ENCODE results near the gene BAIAP2L1.

Gene BAIAP2L1

DNA sequence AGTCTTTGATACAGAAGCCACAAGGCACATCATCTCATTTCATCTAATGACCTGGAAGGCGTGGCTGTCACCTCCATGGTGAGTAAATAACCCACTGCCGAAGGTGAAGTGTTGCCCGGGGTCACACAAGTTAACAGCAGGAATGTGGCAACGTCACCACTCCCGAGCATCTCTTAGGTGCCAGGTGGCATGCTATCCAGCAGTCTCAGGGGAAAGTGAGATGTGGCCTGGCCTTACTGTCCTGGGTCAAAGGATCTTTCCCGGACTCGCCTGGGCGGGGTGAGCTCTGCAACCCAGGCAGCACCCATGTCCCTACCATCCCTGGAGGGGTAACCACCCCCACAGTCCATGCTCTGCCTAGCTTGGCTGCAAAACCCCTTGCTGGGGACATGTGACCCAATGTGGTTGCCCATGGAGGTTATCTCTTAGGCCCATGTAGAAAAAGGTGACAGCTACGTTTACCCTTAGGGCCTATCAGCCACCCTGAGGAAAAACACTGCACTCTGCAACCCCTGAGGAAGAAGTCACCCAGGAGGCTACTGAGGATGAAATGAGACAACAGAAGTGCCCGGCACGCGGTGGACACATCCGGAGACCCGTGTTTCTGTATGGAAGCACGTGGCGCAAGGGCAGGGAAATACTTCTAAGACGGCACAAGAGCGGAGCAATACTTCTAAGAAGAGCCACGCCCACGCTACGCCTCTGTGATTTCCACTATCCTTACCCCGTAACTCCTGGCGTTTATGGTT, 52.0 kb downstream of the BAIAP2L1 start:
- TF ChIP-seq GATA2 (IDR thresholded peaks at IDR 0.05; ENCODE audit: low read depth, low read length) (no peak), GATA3 (IDR thresholded peaks at IDR 0.05; ENCODE audit: low read depth, low read length) (no peak)

DNA sequence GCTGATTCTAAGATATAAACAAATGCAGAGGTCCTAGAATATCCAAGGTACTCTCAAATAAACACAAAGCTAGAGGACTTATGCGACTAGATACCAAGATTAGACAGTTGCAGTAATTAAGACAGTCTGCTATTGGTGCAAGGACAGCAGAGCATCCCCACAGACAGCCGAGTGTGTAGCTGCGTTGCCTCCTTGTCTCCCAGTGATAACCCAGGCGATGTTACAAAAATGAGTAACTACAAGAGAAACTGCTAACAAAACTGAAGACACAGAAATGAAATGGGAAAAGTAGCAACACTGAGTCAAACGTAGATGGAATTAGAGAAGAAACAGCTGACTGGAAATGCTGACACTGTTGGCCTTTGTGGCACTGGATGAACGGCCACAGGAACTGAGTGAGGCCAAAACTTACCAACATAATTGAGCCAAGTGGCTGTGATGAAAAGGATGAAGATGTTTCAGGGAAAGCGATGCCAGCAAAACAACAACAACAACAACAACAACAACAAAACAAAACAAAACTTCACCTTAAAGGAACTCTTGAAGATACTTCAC, 54.3 kb downstream of the BAIAP2L1 start:
- TF ChIP-seq GATA2 (IDR thresholded peaks at IDR 0.05; ENCODE audit: low read depth, low read length) (no peak), GATA3 (IDR thresholded peaks at IDR 0.05; ENCODE audit: low read depth, low read length) (no peak)

DNA sequence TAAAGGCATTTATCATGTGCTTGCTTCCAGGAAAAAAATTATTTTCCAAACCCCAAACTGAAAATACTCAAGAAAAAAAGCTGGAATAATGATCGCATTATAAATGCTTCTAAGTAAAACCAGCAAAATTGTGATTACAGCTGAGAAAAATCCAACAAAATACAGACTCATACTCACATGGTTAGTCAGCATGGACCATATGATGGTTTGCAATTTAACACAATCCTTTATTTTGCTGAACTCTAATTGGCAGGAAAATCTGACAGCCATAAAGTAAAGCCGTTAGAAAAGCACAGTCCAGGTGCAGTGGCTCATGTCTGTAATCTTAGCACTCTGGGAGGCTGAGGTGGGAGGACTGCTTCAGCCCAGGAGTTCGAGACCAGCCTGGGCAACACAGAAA, 59.8 kb downstream of the BAIAP2L1 start:
- TF ChIP-seq GATA2 (IDR thresholded peaks at IDR 0.05; ENCODE audit: low read depth, low read length) (no peak), GATA3 (IDR thresholded peaks at IDR 0.05; ENCODE audit: low read depth, low read length) (no peak)

DNA sequence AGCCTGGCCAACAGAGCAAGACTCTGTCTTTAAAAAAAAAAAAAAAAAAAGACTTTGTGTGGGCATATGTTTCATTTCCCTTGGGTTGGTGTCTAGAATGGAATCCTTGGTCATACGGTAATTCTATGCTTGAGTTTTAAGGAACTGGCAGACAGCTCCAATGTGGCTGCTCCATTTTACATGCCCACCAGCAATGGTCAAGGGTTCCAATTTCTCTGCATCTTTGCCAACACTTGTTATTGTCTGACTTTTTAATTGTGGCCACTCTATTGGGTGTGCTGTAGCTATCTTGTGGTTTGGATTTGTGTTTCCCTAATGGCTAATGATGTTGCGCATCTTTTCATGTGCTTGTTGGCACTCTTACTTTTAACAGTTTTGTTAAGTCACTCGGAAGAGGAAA, 61.8 kb downstream of the BAIAP2L1 start:
- no peak for TF ChIP-seq GATA3 (IDR thresholded peaks at IDR 0.05; ENCODE audit: low read depth, low read length)
- no peak for TF ChIP-seq GATA2 (IDR thresholded peaks at IDR 0.05; ENCODE audit: low read depth, low read length)

DNA sequence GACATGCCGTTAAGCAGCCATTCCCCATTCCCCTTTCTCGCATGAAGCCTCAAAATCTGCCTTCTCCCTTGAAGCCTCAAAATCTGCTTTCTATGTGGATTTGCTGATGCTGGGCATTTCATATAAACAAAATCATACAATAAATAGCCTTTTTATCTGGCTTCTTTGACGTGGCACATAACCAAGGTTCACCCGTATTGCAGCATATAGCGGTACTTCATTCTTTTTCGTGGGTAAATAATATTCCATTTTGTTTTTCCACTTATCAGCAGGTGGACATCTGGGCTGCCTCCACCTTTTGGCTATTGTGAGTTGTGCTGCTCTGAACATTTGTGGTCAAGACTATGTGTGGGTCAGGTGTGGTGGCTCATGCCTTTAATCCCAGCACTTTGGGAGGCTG, 62.4 kb downstream of the BAIAP2L1 start:
- TF ChIP-seq GATA3 (IDR thresholded peaks at IDR 0.05; ENCODE audit: low read depth, low read length): no peak
- no peak for TF ChIP-seq GATA2 (IDR thresholded peaks at IDR 0.05; ENCODE audit: low read depth, low read length)

DNA sequence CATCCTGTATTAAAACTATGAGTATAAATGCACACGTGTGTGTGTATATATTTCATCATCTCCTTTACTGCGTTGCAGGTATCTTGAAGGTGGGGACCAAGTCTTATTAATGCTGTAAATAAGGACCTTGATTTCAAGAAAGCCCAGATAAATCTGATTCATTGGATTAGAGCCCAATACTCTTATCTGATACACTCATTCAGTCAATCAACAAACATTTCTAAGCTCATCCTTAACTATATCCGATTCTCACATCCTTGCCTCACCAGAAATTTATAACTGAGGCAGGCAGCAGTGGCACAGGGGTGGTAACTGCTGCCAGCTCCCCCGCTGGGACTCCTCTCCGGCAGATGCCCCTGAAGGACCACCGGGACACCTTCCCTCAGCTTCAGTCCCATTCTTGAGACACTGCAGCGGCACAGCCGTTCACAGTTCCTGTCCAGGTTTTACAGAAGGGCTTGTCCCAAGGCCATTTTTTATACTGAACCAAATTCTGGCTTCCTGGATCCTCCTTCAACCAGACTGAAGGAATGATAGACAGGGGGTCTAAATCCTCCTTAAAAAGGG, 65.4 kb downstream of the BAIAP2L1 start:
- no peak for TF ChIP-seq GATA2 (IDR thresholded peaks at IDR 0.05; ENCODE audit: low read depth, low read length)
- TF ChIP-seq GATA3 (IDR thresholded peaks at IDR 0.05; ENCODE audit: low read depth, low read length): no peak

DNA sequence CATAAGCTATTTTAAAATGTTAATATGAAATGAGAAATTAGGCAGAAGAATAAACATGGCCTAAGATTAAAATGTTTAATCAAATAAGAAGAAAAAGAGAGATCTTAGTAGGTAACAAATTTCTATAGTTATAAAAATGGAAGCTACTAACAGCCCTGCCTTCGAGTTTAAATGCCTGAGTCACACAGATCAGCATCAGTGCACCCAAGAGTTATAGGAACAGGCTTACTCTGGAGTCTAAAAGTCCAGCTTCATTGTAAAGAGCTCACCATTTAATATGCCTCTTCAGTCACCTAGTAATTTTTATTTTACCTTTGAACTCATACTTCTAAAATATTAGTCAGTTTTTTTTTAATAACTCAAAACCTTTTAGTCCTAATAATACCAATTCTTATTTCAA, 66.8 kb downstream of the BAIAP2L1 start:
- TF ChIP-seq GATA3 (IDR thresholded peaks at IDR 0.05; ENCODE audit: low read depth, low read length) (no peak), GATA2 (IDR thresholded peaks at IDR 0.05; ENCODE audit: low read depth, low read length) (no peak)

DNA sequence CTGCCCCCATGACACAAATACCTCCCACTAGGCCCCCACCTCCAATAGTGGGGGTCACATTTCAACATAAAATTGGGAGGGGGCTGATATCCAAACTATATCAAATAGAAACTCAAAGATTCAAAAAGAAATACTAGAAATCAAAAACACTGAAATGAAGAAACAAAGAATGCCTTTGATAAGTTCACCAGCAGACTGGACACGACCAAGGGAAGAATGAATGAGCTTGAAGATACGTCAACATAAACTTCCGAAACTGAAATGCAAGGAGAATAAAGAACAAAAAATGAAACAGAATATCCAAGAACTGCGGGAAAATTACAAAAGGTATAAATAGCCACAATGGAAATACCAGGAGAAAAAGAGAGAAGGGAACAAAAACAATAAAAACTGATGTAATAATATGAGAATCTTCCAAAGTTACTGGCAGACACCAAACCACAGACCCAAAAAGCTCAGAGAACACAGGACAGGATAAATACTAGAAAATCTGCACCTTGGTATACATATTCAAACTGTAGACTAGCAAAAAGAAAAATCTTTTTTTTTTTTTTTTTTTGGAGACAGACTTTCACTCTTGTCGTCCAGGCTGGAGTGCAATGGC, 69.9 kb downstream of the BAIAP2L1 start:
- TF ChIP-seq GATA2 (IDR thresholded peaks at IDR 0.05; ENCODE audit: low read depth, low read length) (no peak), GATA3 (IDR thresholded peaks at IDR 0.05; ENCODE audit: low read depth, low read length) (no peak)

DNA sequence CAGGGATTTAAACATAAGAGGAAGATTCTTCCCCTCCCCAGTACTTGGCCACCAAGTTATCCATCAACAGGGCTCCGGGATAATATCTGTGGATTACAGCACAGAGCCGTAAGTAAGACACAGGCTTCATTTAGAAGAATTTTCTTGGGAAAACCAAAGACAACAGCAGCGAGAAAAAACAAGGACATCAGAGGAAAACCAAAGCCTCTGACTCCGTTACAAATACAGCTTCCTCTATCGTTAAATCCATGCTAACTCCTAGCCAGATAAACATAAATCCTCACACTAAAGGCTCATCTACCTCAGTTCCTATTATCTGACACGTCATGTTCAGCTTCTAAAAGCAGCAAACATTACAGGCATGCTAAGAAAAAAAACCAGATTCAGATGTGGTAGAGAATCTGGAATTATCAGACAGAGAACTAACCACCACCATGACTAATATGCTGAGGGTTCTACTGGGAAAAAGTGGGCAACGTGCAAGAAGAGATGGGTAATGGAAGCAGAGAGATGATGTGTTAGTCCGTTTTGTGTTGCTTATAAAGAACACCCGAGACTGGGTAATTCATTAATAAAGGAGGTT, 71.0 kb downstream of the BAIAP2L1 start:
- TF ChIP-seq GATA2 (IDR thresholded peaks at IDR 0.05; ENCODE audit: low read depth, low read length) (no peak), GATA3 (IDR thresholded peaks at IDR 0.05; ENCODE audit: low read depth, low read length) (no peak)

DNA sequence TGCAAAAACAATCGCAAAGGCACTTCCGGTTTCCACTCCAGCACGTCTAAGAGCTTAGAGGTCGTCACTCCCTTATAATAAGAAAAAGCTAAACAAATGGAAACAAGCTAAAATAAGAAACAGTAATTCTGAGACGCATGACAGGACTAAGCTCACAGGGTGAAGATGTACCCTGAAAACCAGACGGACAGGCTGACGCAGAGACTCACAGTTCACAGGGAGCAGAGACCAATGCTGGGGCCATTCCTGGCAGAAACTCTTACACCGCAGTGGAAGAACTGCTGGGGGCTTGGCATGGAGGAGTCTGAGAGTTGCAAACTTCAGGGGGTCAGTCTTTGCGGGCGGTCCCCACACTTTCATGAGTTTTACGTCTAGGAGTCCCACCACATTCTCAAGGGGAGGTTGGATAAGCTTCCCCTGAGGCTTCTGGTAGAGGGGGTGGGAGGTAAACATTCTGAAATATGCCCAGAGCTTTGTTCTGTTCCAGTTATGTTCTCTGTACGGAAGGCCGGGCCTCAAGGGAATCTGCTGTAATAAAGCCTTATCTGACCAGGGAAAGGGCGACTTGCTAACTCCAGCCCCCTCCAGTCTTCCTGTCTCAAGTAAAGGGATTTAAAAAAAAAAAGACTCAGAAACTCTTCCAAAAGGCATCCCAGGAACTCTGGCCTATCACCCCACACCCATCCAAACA, 71.6 kb downstream of the BAIAP2L1 start:
- no peak for TF ChIP-seq GATA3 (IDR thresholded peaks at IDR 0.05; ENCODE audit: low read depth, low read length)
- TF ChIP-seq GATA2 (IDR thresholded peaks at IDR 0.05; ENCODE audit: low read depth, low read length): no peak

DNA sequence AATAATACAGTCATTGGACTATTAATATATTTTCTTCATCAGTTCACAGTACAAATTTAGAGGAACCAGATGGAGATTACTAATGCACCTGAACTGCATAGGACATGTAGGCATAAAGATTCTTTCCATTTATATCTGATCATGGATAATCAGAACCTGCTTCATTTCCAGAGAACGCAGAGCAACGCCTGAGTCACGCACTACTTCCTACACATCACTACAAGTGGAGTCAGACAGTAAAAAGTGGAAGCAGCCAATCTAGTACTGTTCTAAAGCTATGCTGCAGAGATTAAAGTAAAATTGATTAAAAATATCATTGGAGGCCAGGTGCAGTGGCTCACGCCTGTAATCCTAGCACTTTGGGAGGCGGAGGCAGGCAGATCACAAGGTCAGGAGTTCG, 76.1 kb downstream of the BAIAP2L1 start:
- no peak for TF ChIP-seq GATA2 (IDR thresholded peaks at IDR 0.05; ENCODE audit: low read depth, low read length)
- TF ChIP-seq GATA3 (IDR thresholded peaks at IDR 0.05; ENCODE audit: low read depth, low read length): no peak

DNA sequence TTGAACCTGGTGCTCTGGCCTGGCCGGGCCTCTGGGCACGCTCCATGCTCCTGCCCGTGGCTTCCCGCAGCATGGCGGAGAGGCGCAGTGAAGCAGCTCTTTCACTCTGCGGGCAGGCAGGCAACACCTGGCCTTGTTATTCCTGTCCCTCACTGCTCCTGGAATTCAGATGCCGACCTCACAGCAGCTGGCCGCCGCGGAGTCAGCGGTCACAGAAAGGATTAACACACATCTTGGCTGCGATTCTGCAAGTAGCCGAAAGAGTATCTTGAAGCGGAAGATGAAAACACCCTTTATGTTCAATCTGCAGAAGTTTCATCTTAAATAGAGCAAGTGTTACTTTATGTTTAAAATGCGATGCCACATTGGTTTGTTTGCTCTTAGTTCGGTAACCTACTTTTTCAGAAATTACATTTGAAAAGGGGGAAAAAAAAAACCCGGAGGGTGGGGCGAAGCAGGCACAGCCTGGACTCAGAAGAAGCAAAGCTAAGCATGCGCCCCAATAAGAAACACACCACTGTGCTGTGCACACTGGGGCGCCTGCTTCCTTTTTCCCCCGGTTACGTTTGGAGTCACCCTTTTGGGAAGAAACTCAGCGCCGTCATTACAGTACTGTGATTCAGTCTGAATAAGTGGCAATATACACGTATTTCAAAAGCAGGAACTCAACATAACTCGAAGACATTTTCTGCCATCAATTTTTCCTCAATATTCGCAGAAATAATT, 77.1 kb downstream of the BAIAP2L1 start:
- no peak for TF ChIP-seq GATA2 (IDR thresholded peaks at IDR 0.05; ENCODE audit: low read depth, low read length)
- no peak for TF ChIP-seq GATA3 (IDR thresholded peaks at IDR 0.05; ENCODE audit: low read depth, low read length)
